T-helper 17 cell (primary cell): ENCODE data around the gene PLA2G4C. TPM values are rescaled to one million over a fixed set of nuclear protein-coding genes. Genes with fewer than 3 reads are reported as not detected.
A peak's percentile ranks its signal among the peaks of the same experiment; 100 is the strongest.

Source experiments
- ATAC-seq: fragments of 150-1000 bp; cut with Tn5 transposase; 2 replicates; pipeline ENCODE4 v1.10.0; 2021; ENCODE audit warnings: mild to moderate bottlenecking, moderate library complexity
- DNase-seq, 3 donors: peaks; one replicate each; pipeline versions ENCODE4 v3.0.0 to v3.0.0-alpha.2; 2020 to 2021
- H3K9me3 ChIP-seq: one replicate; pipeline ENCODE4 v1.7.0; 2013; ENCODE audit warnings: low read length, mild to moderate bottlenecking; ENCODE audit not compliant: control insufficient read depth, poor library complexity, severe bottlenecking
- H3K27ac Mint-ChIP-seq: one replicate; pipeline ENCODE4 v1.8.0; 2022; ENCODE audit warnings: mild to moderate bottlenecking, moderate library complexity, mixed read lengths
- H3K27me3 Mint-ChIP-seq: one replicate; pipeline ENCODE4 v1.8.0; 2022; ENCODE audit warnings: mixed read lengths
- H3K36me3 Mint-ChIP-seq: one replicate; pipeline ENCODE4 v1.8.0; 2022; ENCODE audit warnings: low read depth, mixed read lengths
- H3K4me1 Mint-ChIP-seq: one replicate; pipeline ENCODE4 v1.8.0; 2022; ENCODE audit warnings: mild to moderate bottlenecking, mixed read lengths
- H3K4me3 Mint-ChIP-seq: one replicate; pipeline ENCODE4 v1.8.0; 2022; ENCODE audit warnings: mild to moderate bottlenecking, moderate library complexity, mixed read lengths
- total RNA-seq, 4 donors: library from RNA in 2 of 4; stranded (reverse) in 2 of 4; gene quantifications; one replicate each; pipeline ENCODE4 v1.2.3 and lab custom pipeline; 2022 to 2026

The PLA2G4C gene
- total RNA-seq, 2 donors from 2014 or later: 11.7 to 12.6 TPM

GRCh38 chr19:48123907-48124651 is 13.5 kb upstream of the PLA2G4C start:
- Mint-ChIP-seq H3K4me3 (no peak overlapping the region), H3K4me1 (peaks cover 5% of the 10 kb centered on the region), H3K27me3 (no peaks in the 10 kb centered on the region), H3K27ac (no peak overlapping the region), H3K36me3 (peaks cover 10% of the 10 kb centered on the region)
- DNase-seq: no peak
- ATAC-seq: no peak
- no peaks in the 10 kb centered on the region for H3K9me3 ChIP-seq

- peak overlapping the region; percentile 61 for H3K27ac Mint-ChIP-seq
- no peak for DNase-seq
- ATAC-seq: no peak
- H3K27me3 Mint-ChIP-seq: no peaks in the 10 kb centered on the region
- H3K4me1 Mint-ChIP-seq: peaks cover 10% of the 10 kb centered on the region
- no peaks in the 10 kb centered on the region for H3K9me3 ChIP-seq
- peaks cover 8% of the 10 kb centered on the region for H3K36me3 Mint-ChIP-seq
- peak overlapping the region; percentile 12 for H3K4me3 Mint-ChIP-seq
Measured at GRCh38 chr19:48122421-48122820, 11.8 kb upstream of the PLA2G4C start.

GRCh38 chr19:48121909-48122371 is 11.3 kb upstream of the PLA2G4C start:
- Mint-ChIP-seq H3K36me3 (peaks cover 8% of the 10 kb centered on the region), H3K27me3 (no peaks in the 10 kb centered on the region), H3K4me1 (peaks cover 10% of the 10 kb centered on the region), H3K27ac (no peak overlapping the region), H3K4me3 (peak overlapping the region; percentile 12)
- peak; percentile 52 for ATAC-seq
- no peaks in the 10 kb centered on the region for H3K9me3 ChIP-seq
- DNase-seq: no peak

- peaks cover 8% of the 10 kb centered on the region for H3K36me3 Mint-ChIP-seq
- H3K4me3 Mint-ChIP-seq: no peak overlapping the region
- H3K4me1 Mint-ChIP-seq: peaks cover 10% of the 10 kb centered on the region
- H3K27ac Mint-ChIP-seq: no peak overlapping the region
- no peaks in the 10 kb centered on the region for H3K27me3 Mint-ChIP-seq
- DNase-seq (no peak), ATAC-seq (no peak)
- H3K9me3 ChIP-seq: no peaks in the 10 kb centered on the region
Measured at GRCh38 chr19:48121066-48121465, 10.4 kb upstream of the PLA2G4C start.

GRCh38 chr19:48120505-48120904 is 9.9 kb upstream of the PLA2G4C start:
- DNase-seq (no peak), ATAC-seq (no peak)
- H3K9me3 ChIP-seq: no peaks in the 10 kb centered on the region
- Mint-ChIP-seq H3K27me3 (no peaks in the 10 kb centered on the region), H3K36me3 (peaks cover 8% of the 10 kb centered on the region), H3K4me3 (no peak overlapping the region), H3K27ac (no peak overlapping the region), H3K4me1 (peaks cover 10% of the 10 kb centered on the region)

- Mint-ChIP-seq H3K27me3 (no peaks in the 10 kb centered on the region), H3K36me3 (peaks cover 8% of the 10 kb centered on the region), H3K4me1 (peaks cover 9% of the 10 kb centered on the region), H3K27ac (peak overlapping the region; percentile 39), H3K4me3 (no peak overlapping the region)
- no peak for DNase-seq
- no peak for ATAC-seq
- no peaks in the 10 kb centered on the region for H3K9me3 ChIP-seq
Measured at GRCh38 chr19:48118131-48118517, 7.5 kb upstream of the PLA2G4C start.

GRCh38 chr19:48117515-48118130 is 7.0 kb upstream of the PLA2G4C start:
- H3K27me3 Mint-ChIP-seq: no peaks in the 10 kb centered on the region
- ATAC-seq: no peak
- no peaks in the 10 kb centered on the region for H3K9me3 ChIP-seq
- peak overlapping the region; percentile 39 for H3K27ac Mint-ChIP-seq
- H3K4me1 Mint-ChIP-seq: peaks cover 10% of the 10 kb centered on the region
- H3K36me3 Mint-ChIP-seq: peaks cover 8% of the 10 kb centered on the region
- no peak overlapping the region for H3K4me3 Mint-ChIP-seq
- no peak for DNase-seq

GRCh38 chr19:48113190-48113917 is 2.7 kb upstream of the PLA2G4C start:
- ATAC-seq (no peak), DNase-seq (no peak)
- H3K9me3 ChIP-seq: no peaks in the 10 kb centered on the region
- Mint-ChIP-seq H3K4me3 (no peak overlapping the region), H3K27ac (no peak overlapping the region), H3K27me3 (no peaks in the 10 kb centered on the region), H3K36me3 (peaks cover 4% of the 10 kb centered on the region), H3K4me1 (peaks cover 13% of the 10 kb centered on the region)

GRCh38 chr19:48111280-48111679 is 663 bp upstream of the PLA2G4C start:
- DNase-seq (no peak), ATAC-seq (no peak)
- Mint-ChIP-seq H3K36me3 (no peaks in the 10 kb centered on the region), H3K4me3 (no peak overlapping the region), H3K4me1 (peaks cover 8% of the 10 kb centered on the region), H3K27ac (peak overlapping the region; percentile 97), H3K27me3 (no peaks in the 10 kb centered on the region)
- no peaks in the 10 kb centered on the region for H3K9me3 ChIP-seq

GRCh38 chr19:48108997-48109782 is 1.4 kb downstream of the PLA2G4C start:
- H3K9me3 ChIP-seq: no peaks in the 10 kb centered on the region
- H3K4me3 Mint-ChIP-seq: no peak overlapping the region
- H3K27me3 Mint-ChIP-seq: no peaks in the 10 kb centered on the region
- ATAC-seq (no peak), DNase-seq (no peak)
- no peaks in the 10 kb centered on the region for H3K36me3 Mint-ChIP-seq
- H3K4me1 Mint-ChIP-seq: peaks cover 8% of the 10 kb centered on the region
- peak overlapping the region; percentile 67 for H3K27ac Mint-ChIP-seq

GRCh38 chr19:48103922-48104321 is 6.7 kb downstream of the PLA2G4C start:
- no peak overlapping the region for H3K27ac Mint-ChIP-seq
- no peaks in the 10 kb centered on the region for H3K27me3 Mint-ChIP-seq
- H3K36me3 Mint-ChIP-seq: peaks cover 2% of the 10 kb centered on the region
- H3K4me3 Mint-ChIP-seq: no peak overlapping the region
- H3K4me1 Mint-ChIP-seq: peaks cover 4% of the 10 kb centered on the region
- ATAC-seq (no peak), DNase-seq (no peak)
- H3K9me3 ChIP-seq: no peaks in the 10 kb centered on the region

GRCh38 chr19:48102870-48103751 is 7.5 kb downstream of the PLA2G4C start:
- H3K27me3 Mint-ChIP-seq: no peaks in the 10 kb centered on the region
- ATAC-seq: peak; percentile 45
- no peak overlapping the region for H3K4me3 Mint-ChIP-seq
- H3K36me3 Mint-ChIP-seq: peaks cover 2% of the 10 kb centered on the region
- peak in 1 of 3 donors; percentile 22 for DNase-seq
- H3K4me1 Mint-ChIP-seq: peaks cover 4% of the 10 kb centered on the region
- no peaks in the 10 kb centered on the region for H3K9me3 ChIP-seq
- H3K27ac Mint-ChIP-seq: no peak overlapping the region
